Activated CD4-positive, alpha-beta T cell treated with anti-CD3 and anti-CD28 coated beads, Interleukin-2, amount 50 U/mL, for 16 hours (primary cell): ENCODE measurements around the gene DDA1.
A peak's percentile ranks its signal among the peaks of the same experiment; 100 is the strongest.

Experiments used
- DNase-seq: peaks from one replicate; pipeline ENCODE4 v3.0.0-alpha.2; 2020

The DDA1 gene

DNA sequence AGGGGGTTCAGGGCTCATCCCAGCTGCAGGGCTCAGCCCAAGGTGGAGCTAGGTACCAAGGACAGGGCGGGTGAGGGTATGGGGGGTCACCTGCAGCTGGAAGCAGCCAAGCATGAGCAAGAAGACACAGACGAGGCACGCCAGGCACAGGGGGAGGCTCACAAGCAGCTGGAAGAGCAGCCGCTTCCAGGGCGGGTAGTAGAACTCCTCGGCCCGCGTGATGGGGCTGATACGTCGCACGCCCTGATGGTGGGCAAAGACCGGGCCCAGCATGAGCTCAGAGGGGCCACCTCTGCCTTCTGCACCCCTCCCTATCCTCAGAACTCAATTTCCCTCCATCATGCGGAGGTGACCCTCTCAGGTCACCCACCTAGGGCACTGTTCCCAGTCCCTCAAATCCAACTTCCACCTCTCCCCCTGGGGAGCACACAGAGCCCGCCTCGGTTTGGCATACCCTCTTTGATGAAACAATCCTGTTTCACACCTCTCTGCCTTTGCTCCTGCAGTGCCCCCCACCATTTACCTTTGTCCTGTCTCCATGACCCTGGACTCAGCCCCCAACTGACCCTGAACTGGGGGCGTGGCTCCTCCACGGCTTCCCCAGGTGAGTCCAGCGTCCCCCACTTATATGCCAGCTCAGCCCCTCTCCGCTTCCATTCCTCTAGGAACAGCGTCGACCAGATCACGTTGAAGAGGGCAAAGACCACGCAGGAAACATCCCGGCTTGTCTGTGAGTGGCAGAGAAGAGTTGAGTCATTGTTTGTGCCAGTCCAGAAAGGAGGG lies 21.1 kb downstream of the DDA1 start:
- DNase-seq, result no peak

DNA sequence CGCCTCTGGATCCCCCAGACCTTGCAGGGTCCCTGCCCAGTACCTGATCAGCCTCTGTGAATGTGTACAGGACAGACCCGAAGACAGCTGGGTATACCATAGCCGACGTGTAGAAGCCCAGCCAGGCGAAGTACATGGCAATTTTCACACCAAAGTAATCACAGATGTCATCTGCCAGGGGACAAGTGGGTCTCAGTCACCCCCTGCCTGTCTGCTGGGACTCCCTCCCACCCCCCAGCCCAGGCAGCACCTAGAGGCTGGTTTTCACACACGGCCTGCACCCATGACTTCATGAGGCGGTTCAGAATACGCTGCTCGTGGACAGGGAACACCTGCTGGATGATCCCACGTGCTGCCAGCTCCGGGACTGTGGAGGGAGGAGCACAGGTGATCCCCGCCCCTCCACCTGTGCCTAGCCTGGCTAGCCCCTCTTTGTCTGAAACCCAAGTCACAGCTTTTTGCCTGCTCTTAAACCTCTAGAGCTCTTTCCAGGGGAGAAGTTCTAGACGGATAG lies 21.7 kb downstream of the DDA1 start:
- no peak for DNase-seq

DNA sequence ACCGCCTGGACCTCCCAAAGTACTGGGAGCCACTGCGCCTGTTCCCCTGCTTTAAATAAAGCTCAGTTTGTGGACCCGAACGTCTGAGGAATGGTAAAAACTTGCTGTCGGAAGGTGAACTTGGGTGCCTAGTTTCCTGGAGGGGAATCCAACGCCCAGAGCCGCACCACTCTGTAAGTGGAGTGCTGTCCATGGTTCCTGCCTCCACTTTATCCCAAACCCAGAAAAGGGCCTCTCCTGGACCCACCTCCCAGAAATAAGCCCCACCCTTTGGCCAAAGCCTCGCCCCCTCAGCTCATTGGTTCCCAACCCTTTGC lies 23.0 kb downstream of the DDA1 start:
- no peak for DNase-seq

DNA sequence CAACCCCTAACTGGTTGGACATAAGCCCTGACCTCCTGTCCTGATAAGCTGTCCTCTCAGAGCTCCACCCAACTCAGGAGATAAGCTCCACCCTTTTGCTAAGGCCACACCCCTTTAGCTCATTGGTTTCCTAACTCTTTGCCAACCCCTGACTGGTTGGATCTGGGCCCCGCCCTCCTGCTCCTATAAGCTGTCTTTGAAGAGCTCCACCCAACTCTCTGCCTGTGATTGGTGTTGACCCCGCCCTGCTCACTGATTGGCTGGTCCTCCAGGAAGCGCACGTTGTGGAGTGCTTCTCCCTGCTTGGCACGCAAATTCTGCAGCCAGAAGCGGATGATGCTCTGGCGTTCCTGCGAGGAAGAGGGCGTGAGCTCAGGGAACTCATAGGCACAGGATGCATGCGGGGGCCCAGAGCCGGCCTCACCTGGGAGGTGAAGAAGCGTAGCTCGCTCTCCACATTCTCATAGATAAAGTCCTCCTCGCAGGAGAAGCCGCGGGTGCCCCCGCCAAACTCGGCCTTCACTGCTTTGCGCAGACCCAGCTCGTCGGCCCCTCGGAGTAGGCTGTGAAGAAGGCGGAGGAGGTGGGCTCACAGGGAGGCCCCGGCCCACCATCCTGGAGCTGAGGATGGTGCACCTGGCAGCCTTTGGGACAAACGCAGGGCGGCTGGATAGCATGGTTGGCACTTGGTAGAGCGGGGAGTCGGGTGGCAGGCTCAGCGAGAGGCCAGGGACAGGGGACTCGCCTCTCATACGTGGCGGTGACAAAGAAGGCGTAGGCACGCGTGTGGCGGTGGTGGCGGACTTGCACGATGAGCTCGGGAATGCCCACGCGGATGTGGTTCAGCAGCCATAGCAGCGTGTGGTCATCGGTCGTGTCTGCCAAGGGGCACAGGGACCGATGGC lies 23.6 kb downstream of the DDA1 start:
- peak; percentile 42 for DNase-seq

DNA sequence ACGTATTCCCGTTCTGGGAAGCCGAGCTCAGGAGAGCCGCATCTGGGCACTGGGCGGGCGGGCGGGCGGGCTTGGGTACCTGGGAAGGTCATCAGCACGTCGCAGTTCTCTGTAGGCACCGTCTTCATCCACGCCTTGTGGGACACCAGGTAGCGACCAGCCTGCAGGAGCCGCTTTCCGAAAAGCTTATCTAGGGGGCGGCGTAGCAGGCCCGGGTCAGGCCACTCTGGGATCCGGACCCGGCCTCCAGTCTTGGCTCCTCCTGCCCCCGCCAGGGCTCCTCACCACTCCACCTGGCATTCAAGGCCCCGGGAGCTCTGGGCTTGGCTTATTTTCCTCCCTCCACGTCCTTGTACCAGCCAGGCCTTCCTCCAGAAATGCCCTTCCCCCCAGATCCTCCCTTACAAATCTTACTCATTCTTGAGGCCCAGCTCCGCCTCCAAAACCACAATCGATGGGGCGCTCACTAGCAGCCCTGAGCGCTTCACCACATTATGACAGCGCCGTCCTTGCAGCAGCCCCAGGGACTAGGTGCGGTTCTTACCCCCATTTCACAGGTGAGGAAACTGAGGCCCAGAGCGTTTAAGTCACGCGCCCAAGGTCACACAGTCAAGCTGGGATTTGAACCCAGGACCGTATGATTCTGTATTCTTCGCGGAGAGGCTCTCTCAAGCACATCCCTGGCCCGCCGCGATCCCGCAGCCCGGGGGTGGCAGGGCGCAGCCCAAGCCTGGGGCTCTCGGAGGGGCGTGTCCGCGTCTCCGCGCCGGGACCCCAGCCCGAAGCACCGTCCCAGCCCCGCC lies 24.4 kb downstream of the DDA1 start:
- DNase-seq, result peak; percentile 91

DNA sequence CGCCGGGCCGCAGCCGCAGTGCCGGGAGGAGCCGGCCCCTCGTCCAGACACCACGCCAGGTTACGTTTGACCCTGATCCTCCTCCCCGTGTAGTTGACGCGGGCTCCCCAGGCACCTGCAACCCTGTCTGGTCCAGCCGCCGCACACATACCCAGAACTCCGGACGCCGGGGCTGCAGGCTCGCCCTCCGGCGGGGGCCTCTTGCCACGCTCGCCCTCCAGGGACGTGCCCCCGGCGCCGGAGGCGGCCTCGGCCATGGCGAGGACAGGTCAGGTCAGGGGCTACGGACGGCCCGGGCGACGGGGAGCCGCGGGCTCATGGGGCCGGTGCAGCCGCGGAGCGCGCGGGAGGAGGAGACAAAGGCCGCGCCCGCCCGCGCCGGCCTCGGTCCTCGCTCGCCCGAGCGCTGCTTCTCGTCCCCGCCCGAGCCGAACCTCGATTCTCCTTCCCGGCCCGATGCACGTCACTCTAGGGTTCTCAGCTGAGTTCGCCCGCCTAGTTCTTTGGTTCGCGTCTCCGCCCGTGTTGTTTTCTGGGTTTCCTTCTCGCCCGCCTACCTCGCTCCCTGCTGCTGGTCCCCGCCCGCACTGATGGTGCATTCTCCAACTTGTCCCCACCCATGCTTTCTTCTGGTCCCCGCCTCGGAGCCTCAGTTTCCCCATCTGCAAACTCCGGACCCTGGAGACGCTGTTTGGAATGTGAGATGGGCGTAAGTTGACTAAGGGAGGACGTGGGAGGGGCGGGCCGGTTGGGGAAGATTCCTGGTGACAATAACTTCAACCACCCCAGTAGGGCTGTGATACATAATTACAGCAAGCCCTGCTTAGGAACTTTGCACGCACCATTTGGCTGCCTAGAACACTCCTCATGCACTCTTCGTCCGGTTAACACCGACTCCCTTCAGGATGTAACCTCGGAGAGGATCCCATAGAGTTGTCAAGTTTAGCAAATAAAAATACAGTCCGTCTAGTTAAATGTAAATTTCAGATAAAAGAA lies 25.3 kb downstream of the DDA1 start, which contains the start of gene ANO8:
Gene ANO8 (minus strand): TSS at position 442 of the 996 bp plus-strand sequence. CDS start 185 bp downstream, at position 257.
- peak; percentile 96 for DNase-seq

DNA sequence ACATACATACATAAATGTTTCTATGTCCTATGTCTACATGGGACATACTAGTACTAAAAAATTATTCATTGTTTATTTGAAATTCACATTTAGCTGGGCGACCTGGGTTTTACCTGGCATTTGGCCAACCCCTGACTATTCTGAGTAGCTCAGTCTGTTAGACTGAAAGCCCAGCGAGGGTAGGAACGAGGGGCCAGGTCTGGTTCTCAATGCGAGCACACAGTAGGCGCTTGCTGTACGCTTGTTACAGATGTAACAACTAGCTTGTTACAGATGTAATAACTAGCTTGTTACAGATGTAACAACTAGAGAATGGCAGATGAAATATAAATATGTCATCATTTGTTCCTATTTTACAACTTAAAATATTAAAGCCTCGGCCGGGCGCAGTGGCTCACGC lies 26.2 kb downstream of the DDA1 start:
- DNase-seq, result no peak

DNA sequence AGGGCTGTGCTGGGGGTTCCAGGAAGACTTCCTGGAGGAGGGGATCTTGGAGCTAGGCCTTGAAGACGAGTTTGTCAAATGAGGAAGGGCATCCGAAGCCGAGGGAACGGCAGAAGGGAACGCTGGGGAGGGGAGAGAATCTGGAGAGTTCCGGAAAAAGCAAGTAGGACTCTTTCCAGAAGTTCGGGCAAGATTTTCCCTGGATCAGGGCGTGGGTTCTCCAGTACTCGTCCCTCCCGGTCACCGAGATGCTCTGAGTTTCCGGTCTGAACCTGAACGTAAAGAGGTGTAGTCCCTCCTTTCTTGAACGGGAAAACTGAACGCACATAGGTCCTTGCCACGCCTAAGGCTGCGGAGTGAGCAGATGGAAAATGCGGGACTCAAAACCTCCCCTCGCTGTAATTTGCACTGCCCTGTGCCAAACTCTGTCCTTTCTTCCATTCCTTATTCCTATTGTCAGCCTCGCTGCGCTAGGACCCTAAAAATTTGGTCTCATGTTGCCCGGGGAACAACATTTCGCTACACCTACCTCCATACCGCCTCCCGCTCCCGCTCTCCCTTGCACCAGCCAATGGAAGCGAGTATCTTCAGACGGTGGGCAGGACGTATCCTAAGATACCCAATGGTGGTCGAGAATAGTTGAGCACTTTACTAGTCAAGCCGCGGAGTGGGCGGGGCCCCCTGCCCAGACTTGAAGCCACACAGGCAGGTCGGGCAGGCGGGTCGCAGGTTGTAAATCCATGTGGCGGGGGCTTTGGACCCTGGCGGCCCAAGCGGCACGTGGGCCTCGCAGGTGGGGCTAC lies 27.7 kb downstream of the DDA1 start, which contains the start of gene GTPBP3:
Gene GTPBP3 (plus strand): TSS at position 682 of the 803 bp plus-strand sequence. CDS start 59 bp downstream, at position 741.
- peak; percentile 99 for DNase-seq

DNA sequence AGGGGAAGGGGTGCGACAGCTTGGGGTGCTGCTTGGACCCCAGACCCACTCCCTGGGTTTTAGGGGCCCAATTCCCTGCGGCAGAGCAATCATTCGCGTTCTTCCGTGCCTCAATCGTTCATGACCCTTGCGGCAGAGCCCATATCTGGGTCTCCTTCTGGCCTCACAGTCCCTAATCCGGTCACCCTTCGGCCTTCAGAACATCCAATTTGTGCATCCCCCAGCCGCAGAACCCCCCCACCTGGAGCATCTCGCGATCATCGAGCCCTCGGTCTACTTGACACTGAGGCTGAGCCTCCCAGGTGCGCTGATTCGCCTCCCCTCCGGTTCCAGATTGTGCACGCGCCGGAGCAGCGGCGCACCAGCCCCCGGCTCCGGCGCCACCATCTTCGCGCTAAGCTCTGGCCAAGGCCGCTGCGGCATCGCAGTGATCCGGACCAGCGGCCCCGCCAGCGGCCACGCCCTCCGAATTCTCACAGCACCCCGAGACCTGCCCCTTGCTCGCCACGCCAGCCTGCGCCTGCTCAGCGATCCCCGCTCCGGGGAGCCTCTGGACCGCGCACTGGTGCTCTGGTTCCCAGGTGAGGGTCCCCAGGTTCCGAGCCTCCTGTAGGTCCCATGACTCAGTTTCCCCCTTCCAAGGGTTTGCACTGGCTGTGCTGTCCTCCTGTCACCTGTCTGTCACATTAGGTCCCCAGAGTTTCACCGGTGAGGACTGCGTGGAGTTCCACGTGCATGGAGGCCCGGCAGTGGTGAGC lies 28.5 kb downstream of the DDA1 start:
- peak; percentile 65 for DNase-seq

DNA sequence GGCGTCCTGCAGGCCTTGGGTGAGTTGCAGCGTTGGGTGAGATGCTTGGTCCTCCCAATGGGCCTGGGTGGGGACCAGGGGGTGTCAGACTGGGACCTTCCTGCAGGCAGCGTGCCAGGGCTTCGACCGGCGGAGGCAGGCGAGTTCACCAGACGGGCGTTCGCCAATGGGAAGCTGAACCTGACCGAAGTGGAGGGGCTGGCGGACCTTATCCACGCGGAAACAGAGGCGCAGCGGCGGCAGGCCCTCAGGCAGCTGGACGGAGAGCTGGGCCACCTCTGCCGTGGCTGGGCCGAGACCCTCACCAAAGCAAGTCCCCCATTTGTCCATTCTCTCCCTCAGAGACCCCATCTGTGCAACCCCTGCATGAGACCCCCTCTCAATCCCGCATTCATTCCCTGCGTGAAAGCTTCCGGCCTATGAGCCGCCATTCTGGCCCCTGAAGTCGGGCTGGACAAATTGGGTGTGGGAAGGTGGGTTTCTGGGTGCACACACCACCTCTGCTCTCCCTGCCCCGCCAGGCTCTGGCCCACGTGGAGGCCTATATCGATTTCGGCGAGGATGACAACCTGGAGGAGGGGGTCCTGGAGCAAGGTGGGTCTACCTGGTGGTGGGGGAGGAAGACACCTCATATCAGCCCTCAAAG lies 29.2 kb downstream of the DDA1 start:
- no peak for DNase-seq

DNA sequence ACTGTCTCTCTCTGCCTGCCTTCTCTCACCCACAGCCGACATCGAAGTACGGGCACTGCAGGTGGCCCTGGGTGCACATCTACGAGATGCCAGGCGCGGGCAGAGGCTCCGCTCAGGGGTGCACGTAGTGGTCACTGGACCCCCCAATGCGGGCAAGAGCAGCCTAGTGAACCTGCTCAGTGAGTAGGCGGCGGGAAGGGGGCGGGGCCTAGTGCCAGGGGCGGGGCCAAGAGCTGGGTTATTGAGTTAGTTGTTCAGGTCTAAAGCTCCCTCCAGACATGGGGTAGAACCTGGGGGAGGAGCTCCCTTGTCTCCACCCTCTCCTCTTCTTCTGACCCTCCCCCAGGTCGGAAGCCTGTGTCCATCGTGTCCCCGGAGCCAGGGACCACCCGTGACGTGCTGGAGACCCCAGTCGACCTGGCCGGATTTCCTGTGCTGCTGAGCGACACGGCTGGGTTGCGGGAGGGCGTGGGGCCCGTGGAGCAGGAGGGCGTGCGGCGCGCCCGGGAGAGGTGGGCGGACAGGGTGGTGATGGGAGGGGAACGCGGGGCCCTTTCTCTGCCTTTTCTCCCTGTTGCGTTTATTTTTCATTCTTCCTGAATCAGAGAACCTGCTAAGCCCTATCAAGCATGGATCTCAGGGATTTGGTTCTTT lies 29.9 kb downstream of the DDA1 start:
- DNase-seq, result peak; percentile 63

DNA sequence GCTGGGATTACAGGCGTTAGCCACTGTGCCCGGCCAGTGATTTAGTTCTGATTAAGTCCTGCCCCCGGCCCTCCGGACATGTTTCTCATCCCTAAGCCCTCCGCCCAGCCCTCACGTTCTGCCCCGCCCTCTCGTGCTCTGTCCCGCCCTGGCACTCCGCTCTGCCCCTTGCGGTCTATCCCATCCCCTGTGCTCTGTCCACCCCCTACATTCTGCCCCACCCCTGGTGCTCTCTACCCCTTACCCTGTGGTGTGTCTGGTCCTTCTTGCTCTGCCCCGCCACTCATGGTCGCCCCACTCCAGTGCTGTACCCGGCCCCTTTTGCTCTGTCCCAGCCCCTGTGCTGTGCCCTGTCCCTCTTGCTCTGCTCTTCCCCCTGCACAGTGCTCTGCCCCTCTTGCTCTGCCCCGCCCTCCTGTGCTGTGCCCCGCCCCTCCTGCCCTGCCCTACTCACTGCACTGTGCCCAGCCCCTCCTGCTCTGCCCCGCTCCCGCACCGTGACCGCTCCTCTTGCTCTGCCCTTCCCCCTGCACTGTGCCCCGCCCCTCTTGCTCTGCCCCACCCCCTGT lies 31.0 kb downstream of the DDA1 start:
- no peak for DNase-seq

DNA sequence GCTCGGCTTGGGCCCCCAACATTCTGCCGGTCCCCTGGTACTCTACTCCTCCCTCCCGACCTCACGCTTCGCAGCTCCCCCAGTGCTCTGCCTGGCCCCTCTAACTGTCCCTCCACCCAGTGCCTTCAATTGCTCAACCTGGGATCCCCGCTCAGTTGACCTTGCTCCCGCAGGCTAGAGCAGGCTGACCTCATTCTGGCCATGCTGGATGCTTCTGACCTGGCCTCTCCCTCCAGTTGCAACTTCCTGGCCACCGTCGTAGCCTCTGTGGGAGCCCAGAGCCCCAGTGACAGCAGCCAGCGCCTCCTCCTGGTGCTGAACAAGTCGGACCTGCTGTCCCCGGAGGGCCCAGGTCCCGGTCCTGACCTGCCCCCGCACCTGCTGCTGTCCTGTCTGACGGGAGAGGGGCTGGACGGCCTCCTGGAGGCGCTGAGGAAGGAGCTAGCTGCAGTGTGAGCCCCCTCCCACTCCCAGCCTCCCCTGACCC lies 31.6 kb downstream of the DDA1 start:
- no peak for DNase-seq

DNA sequence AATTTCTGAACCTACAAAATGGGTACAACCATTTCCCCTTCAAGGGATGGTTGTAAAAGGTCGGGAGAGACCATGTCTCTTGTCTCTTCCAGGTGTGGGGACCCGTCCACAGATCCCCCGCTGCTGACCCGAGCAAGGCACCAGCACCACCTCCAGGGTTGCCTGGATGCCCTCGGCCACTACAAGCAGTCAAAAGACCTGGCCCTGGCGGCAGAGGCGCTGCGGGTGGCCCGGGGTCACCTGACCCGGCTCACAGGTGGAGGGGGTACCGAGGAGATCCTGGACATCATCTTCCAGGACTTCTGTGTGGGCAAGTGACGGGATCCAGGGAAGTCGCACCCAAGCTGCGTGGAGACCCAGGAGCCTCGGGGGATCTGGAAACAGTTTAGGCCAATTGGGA lies 32.0 kb downstream of the DDA1 start:
- DNase-seq, result no peak

DNA sequence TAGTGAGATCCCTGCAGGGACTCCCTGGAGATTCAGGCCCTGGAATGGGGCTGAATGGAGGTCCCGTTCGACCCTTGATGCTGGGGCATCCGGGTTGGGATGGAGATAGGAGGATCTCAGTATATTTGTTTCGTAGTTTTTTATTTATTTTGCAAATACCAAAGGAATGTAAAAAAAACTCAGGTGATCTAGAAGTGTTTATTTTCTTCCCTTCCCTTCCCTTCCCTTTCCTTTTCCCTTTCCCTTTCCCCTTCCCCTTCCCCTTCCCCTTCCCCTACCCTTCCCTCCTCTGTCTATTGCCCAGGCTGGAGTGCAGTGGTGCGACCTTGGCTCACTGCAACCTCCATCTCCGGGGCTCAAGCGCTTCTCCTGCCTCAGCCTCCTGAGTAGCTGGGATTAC lies 32.5 kb downstream of the DDA1 start:
- no peak for DNase-seq

DNA sequence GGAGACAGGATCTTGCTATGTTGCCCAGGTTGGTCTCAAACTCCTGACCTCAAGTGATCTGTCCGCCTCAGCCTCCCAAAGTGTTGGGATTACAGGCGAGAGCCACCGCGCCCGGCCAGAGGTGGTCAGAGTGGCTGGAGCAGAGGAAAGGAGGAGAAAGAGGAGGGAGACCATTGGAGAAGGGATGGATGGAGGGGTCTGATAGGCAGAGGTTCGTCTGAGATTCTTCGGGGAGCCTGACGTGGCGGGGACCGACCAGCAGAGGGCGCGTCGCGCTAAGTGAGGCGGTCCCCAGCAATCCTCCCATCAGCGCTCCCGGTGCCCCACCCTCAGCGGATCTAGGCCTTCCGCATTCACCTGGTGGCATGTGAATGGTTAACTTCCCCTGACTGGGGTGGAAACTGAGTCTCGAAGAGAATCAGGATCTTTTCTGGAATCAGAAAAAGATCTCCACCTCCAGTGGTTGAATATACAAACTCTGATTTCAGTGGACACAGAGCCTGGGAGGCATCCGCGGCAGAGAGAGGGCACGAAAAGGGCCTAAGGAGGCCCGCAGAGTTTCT lies 36.8 kb downstream of the DDA1 start:
- peak; percentile 84 for DNase-seq

DNA sequence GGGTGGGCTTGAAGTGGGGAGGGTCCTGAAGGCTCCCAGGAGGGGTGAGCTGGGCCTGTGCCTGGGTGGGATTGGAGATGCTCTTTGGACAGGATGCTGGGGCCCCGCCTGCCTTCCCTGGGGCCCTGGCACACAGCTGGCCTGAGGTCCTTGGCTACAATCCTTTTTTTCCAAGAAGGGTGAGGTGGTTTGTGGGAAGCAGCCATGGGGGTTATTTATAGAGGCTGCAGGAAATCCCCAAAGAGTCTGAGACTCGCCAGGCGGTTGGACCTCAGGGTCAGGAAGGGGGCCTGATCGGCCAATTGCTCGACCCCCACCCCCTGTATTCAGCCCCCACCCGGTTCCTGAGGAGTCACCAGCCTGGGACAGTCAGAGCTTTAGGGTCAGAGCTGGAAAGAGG lies 38.0 kb downstream of the DDA1 start:
- no peak for DNase-seq

DNA sequence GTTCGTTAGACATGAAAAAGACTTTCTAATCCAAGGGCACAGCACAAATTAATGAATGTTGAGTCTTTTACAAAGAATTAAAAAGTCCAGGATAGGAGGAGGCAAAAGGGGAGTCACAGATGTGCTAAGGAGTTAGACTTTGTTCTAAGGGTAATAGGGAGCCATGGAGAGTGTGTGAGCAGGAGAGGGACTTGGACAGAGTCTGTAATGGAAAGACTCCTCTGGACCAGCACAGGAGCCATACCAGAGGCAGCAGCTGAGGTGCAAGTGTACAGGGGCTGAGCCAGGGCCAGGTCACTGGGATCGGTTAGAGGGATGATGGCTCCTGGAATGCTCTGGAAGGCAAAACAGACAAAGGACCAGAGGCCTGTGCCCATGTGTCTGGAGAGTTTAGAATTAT lies 38.5 kb downstream of the DDA1 start:
- DNase-seq, result no peak
